Adipose tissue (tissue), 3 donors: ENCODE results near the gene DKC1. TPM values are rescaled to one million over a fixed set of nuclear protein-coding genes. Genes with fewer than 3 reads are reported as not detected.
"Not testable (repeated sequence)": the region's sequence is repeated elsewhere in the genome, so short reads cannot be mapped to it uniquely, and the experiment has no call there.

ENCODE experiments used
- H3K27ac ChIP-seq: one replicate; pipeline ENCODE4 v1.5.1; 2013; ENCODE audit warnings: low read depth, low read length
- WGBS, 3 donors: extraction: QIAGEN DNeasy Blood & Tissue Kit; methylation state at CpG; one replicate each; pipeline ENCODE4 v1.1.7; 2013; 5-methylcytosine and 5-hydroxymethylcytosine counted together
- polyA plus RNA-seq, 3 donors: library from polyadenylated mRNA; stranded (reverse); fragments of 200-250 nt; gene quantifications; one replicate each; pipeline ENCODE4 v1.2.3, GENCODE V29; 2013
- donor health status: healthy with polysubstance abuse.
- donor health status: Bipolar disorder and iron deficiency.
- donor health status: healthy.

The DKC1 gene
- polyA plus RNA-seq, 3 donors: 21.1 to 41.8 (median 26.5) TPM

GRCh38 chrX:154809939-154810665 is 47.4 kb downstream of the DKC1 start:
- no peak overlapping the region for H3K27ac ChIP-seq
- 75 to 95% (median 84%) methylated on average over 1 of the region's 1 CpG for WGBS, 3 donors

GRCh38 chrX:154812341-154813101 is 49.9 kb downstream of the DKC1 start:
- 78 to 84% (median 81%) methylated on average over 2 of the region's 2 CpGs for WGBS, 3 donors
- no peak overlapping the region for H3K27ac ChIP-seq

GRCh38 chrX:154813801-154814200 is 51.1 kb downstream of the DKC1 start:
- H3K27ac ChIP-seq: no peak overlapping the region
- WGBS, 3 donors: 22 to 59% (median 32%) methylated on average over 1 of the region's 1 CpG

- no peak overlapping the region for H3K27ac ChIP-seq
- 58 to 85% (median 75%) methylated on average over 5 of the region's 5 CpGs for WGBS, 3 donors
Measured at GRCh38 chrX:154815274-154815818, 52.7 kb downstream of the DKC1 start.

GRCh38 chrX:154816326-154816898 is 53.7 kb downstream of the DKC1 start:
- 84 to 93% (median 86%) methylated on average over 4 of the region's 4 CpGs for WGBS, 3 donors
- H3K27ac ChIP-seq: not testable (repeated sequence)

GRCh38 chrX:154817048-154817618 is 54.5 kb downstream of the DKC1 start:
- H3K27ac ChIP-seq: not testable (repeated sequence)
- 91 to 99% (median 96%) methylated on average over 18 to 19 of the region's 19 CpGs for WGBS, 3 donors

GRCh38 chrX:154818916-154819770 is 56.5 kb downstream of the DKC1 start:
- H3K27ac ChIP-seq: no peak overlapping the region
- WGBS, 3 donors: 43 to 66% (median 65%) methylated on average over 11 of the region's 11 CpGs

- WGBS, 3 donors: 71 to 90% (median 86%) methylated on average over 7 of the region's 7 CpGs
- H3K27ac ChIP-seq: no peak overlapping the region
Measured at GRCh38 chrX:154819771-154820341, 57.2 kb downstream of the DKC1 start.

- no peak overlapping the region for H3K27ac ChIP-seq
Measured at GRCh38 chrX:154821523-154821922, 58.9 kb downstream of the DKC1 start.

- H3K27ac ChIP-seq: no peak overlapping the region
- WGBS, 3 donors: 72 to 88% (median 83%) methylated on average over 3 of the region's 3 CpGs
Measured at GRCh38 chrX:154822029-154822428, 59.4 kb downstream of the DKC1 start.

- WGBS, 3 donors: 56 to 90% (median 87%) methylated on average over 1 of the region's 1 CpG
- no peak overlapping the region for H3K27ac ChIP-seq
Measured at GRCh38 chrX:154824638-154825037, 62.0 kb downstream of the DKC1 start.

- WGBS, 3 donors: no CpG with 5 or more reads among the region's 3 CpGs
Measured at GRCh38 chrX:154825586-154825985, 62.9 kb downstream of the DKC1 start.

More at GRCh38 chrX:154825586-154825985, 62.9 kb downstream of the DKC1 start:
- H3K27ac ChIP-seq: not testable (repeated sequence)

Other genes with a start within 250 kb of the DKC1 start
- 10 to 100 TPM; 48.9 to 61.5 (median 49.3) TPM for gene FAM3A, start 246.6 kb upstream of the DKC1 start, polyA plus RNA-seq
- gene G6PD, start 216.0 kb upstream of the DKC1 start, polyA plus RNA-seq: 10 to 100 TPM; 17.6 to 88.4 (median 33.6) TPM
- gene IKBKG, start 215.2 kb upstream of the DKC1 start, polyA plus RNA-seq: 10 to 100 TPM; 10.6 to 29.0 (median 20.2) TPM
- gene CTAG1A, start 177.7 kb upstream of the DKC1 start, polyA plus RNA-seq: under 1 TPM in 1 of 3 donors, not detected in 2; 0.51 TPM
- gene CTAG1B, start 143.6 kb upstream of the DKC1 start, polyA plus RNA-seq: under 1 TPM in 1 of 3 donors, not detected in 2; 0.59 TPM
- gene CTAG2, start 109.3 kb upstream of the DKC1 start, polyA plus RNA-seq: 1 to 10 TPM in 1 of 3 donors, not detected in 2; 8.5 TPM
- gene GAB3, start 11.8 kb upstream of the DKC1 start, polyA plus RNA-seq: 1 to 10 TPM in 2 of 3 donors, under 1 TPM in 1; 0.85 to 2.9 (median 2.7) TPM
- 10 to 100 TPM; 15.3 to 36.1 (median 29.2) TPM for gene MPP1, start 42.6 kb downstream of the DKC1 start, polyA plus RNA-seq
- gene SMIM9, start 71.8 kb downstream of the DKC1 start, polyA plus RNA-seq: not detected
- gene F8A1, start 123.5 kb downstream of the DKC1 start, polyA plus RNA-seq: 10 to 100 TPM; 12.4 to 31.6 (median 29.7) TPM